Activated T-cell treated with anti-CD3 and anti-CD28 coated beads, Interleukin-2, amount 50 U/mL, for 4 hours (primary cell): Measurements from ENCODE around the gene TST. TPM values are rescaled to one million over a fixed set of nuclear protein-coding genes. Genes with fewer than 3 reads are reported as not detected.
"Not testable (repeated sequence)": the region's sequence is repeated elsewhere in the genome, so short reads cannot be mapped to it uniquely, and the experiment has no call there.

Source experiments
- ATAC-seq, 2 donors: fragments of 200-7000 bp; cut with Tn5 transposase; one replicate each; pipeline ENCODE4 v1.10.0; 2021
- DNase-seq: peaks from one replicate; pipeline ENCODE4 v3.0.0-alpha.2; 2020
- H3K27me3 Mint-ChIP-seq: one replicate; pipeline ENCODE4 v1.8.0; 2021; ENCODE audit warnings: low read depth, mixed read lengths
- H3K36me3 Mint-ChIP-seq: one replicate; pipeline ENCODE4 v1.8.0; 2022; ENCODE audit warnings: mixed read lengths; ENCODE audit not compliant: insufficient read depth
- H3K4me1 Mint-ChIP-seq: one replicate; pipeline ENCODE4 v1.8.0; 2021; ENCODE audit warnings: low read depth, mixed read lengths
- H3K4me3 Mint-ChIP-seq: one replicate; pipeline ENCODE4 v1.8.0; 2021; ENCODE audit warnings: mild to moderate bottlenecking, moderate library complexity, mixed read lengths
- H3K9me3 Mint-ChIP-seq: one replicate; pipeline ENCODE4 v1.8.0; 2021; ENCODE audit warnings: mixed read lengths
- total RNA-seq, 3 donors: library from RNA; stranded (reverse); gene quantifications; one replicate each; pipeline ENCODE4 v1.2.1, GENCODE V29; 2021

Gene TST
- total RNA-seq, 3 donors from 2014 or later: 1.2 TPM

GRCh38 chr22:37002633-37003032 lies 16.6 kb downstream of the TST start:
- no peak for ATAC-seq
- H3K4me1 Mint-ChIP-seq: no peaks in the 10 kb centered on the region

GRCh38 chr22:37001826-37002225 lies 17.4 kb downstream of the TST start:
- ATAC-seq (no peak), DNase-seq (no peak)
- H3K4me3 Mint-ChIP-seq: no peak overlapping the region
- H3K9me3 Mint-ChIP-seq: no peaks in the 10 kb centered on the region
- no peaks in the 10 kb centered on the region for H3K36me3 Mint-ChIP-seq
- H3K4me1 Mint-ChIP-seq: no peaks in the 10 kb centered on the region
- H3K27me3 Mint-ChIP-seq: peaks cover 18% of the 10 kb centered on the region

More at GRCh38 chr22:37002633-37003032, 16.6 kb downstream of the TST start:
- DNase-seq: no peak
- Mint-ChIP-seq H3K27me3 (peaks cover 18% of the 10 kb centered on the region), H3K36me3 (no peaks in the 10 kb centered on the region), H3K9me3 (no peaks in the 10 kb centered on the region), H3K4me3 (no peak overlapping the region)

- H3K36me3 Mint-ChIP-seq: no peaks in the 10 kb centered on the region
- no peaks in the 10 kb centered on the region for H3K4me1 Mint-ChIP-seq
- H3K9me3 Mint-ChIP-seq: no peaks in the 10 kb centered on the region
- H3K27me3 Mint-ChIP-seq: peaks cover 16% of the 10 kb centered on the region
- DNase-seq: no peak
- no peak overlapping the region for H3K4me3 Mint-ChIP-seq
- no peak for ATAC-seq
These were observed 18.3 kb downstream of the TST start for GRCh38 chr22:37000676-37001534.

GRCh38 chr22:36999463-36999862 lies 19.8 kb downstream of the TST start:
- Mint-ChIP-seq H3K36me3 (no peaks in the 10 kb centered on the region), H3K4me1 (no peaks in the 10 kb centered on the region), H3K9me3 (no peaks in the 10 kb centered on the region), H3K27me3 (peaks cover 16% of the 10 kb centered on the region), H3K4me3 (no peak overlapping the region)
- ATAC-seq: no peak
- no peak for DNase-seq

GRCh38 chr22:36998620-36999351 lies 20.5 kb downstream of the TST start:
- no peaks in the 10 kb centered on the region for H3K36me3 Mint-ChIP-seq
- no peaks in the 10 kb centered on the region for H3K9me3 Mint-ChIP-seq
- DNase-seq: no peak
- ATAC-seq: no peak
- H3K4me3 Mint-ChIP-seq: no peak overlapping the region
- peaks cover 18% of the 10 kb centered on the region for H3K27me3 Mint-ChIP-seq
- no peaks in the 10 kb centered on the region for H3K4me1 Mint-ChIP-seq

- no peaks in the 10 kb centered on the region for H3K9me3 Mint-ChIP-seq
- H3K27me3 Mint-ChIP-seq: peaks cover 15% of the 10 kb centered on the region
- H3K4me3 Mint-ChIP-seq: no peak overlapping the region
- ATAC-seq (no peak), DNase-seq (no peak)
- H3K36me3 Mint-ChIP-seq: no peaks in the 10 kb centered on the region
- no peaks in the 10 kb centered on the region for H3K4me1 Mint-ChIP-seq
These were observed 21.5 kb downstream of the TST start for GRCh38 chr22:36997746-36998145.

GRCh38 chr22:36991206-36991605 lies 28.0 kb downstream of the TST start:
- Mint-ChIP-seq H3K27me3 (peaks cover 38% of the 10 kb centered on the region), H3K9me3 (peaks cover 3% of the 10 kb centered on the region), H3K4me3 (no peak overlapping the region), H3K36me3 (no peaks in the 10 kb centered on the region), H3K4me1 (no peaks in the 10 kb centered on the region)
- no peak for DNase-seq
- ATAC-seq: no peak

GRCh38 chr22:36990457-36990856 lies 28.8 kb downstream of the TST start:
- H3K9me3 Mint-ChIP-seq: peaks cover 10% of the 10 kb centered on the region
- peaks cover 38% of the 10 kb centered on the region for H3K27me3 Mint-ChIP-seq
- H3K4me1 Mint-ChIP-seq: no peaks in the 10 kb centered on the region
- no peak overlapping the region for H3K4me3 Mint-ChIP-seq
- no peaks in the 10 kb centered on the region for H3K36me3 Mint-ChIP-seq
- DNase-seq (no peak), ATAC-seq (no peak)

- not testable (repeated sequence) for H3K36me3 Mint-ChIP-seq, H3K4me3 Mint-ChIP-seq, H3K4me1 Mint-ChIP-seq, DNase-seq, ATAC-seq
- Mint-ChIP-seq H3K9me3 (peaks cover 13% of the 10 kb centered on the region), H3K27me3 (peaks cover 34% of the 10 kb centered on the region)
These were observed 30.2 kb downstream of the TST start for GRCh38 chr22:36989012-36989411.

GRCh38 chr22:36988075-36988832 lies 31.0 kb downstream of the TST start:
- no peak for ATAC-seq
- H3K4me3 Mint-ChIP-seq: no peak overlapping the region
- DNase-seq: no peak
- no peaks in the 10 kb centered on the region for H3K4me1 Mint-ChIP-seq
- H3K36me3 Mint-ChIP-seq: no peaks in the 10 kb centered on the region
- peaks cover 13% of the 10 kb centered on the region for H3K9me3 Mint-ChIP-seq
- peaks cover 35% of the 10 kb centered on the region for H3K27me3 Mint-ChIP-seq

GRCh38 chr22:36986242-36986821 lies 32.9 kb downstream of the TST start:
- peaks cover 35% of the 10 kb centered on the region for H3K27me3 Mint-ChIP-seq
- ATAC-seq (peak in 1 of 2 donors; percentile 56), DNase-seq (peak; percentile 27)
- H3K4me1 Mint-ChIP-seq: no peaks in the 10 kb centered on the region
- no peak overlapping the region for H3K4me3 Mint-ChIP-seq
- H3K9me3 Mint-ChIP-seq: peaks cover 13% of the 10 kb centered on the region
- H3K36me3 Mint-ChIP-seq: no peaks in the 10 kb centered on the region

- no peaks in the 10 kb centered on the region for H3K4me1 Mint-ChIP-seq
These were observed 33.9 kb downstream of the TST start for GRCh38 chr22:36985211-36985889.

GRCh38 chr22:36982136-36982535 lies 37.1 kb downstream of the TST start:
- H3K27me3 Mint-ChIP-seq: peaks cover 11% of the 10 kb centered on the region
- H3K36me3 Mint-ChIP-seq: no peaks in the 10 kb centered on the region

More at GRCh38 chr22:36985211-36985889, 33.9 kb downstream of the TST start:
- ATAC-seq (no peak), DNase-seq (no peak)
- Mint-ChIP-seq H3K36me3 (no peaks in the 10 kb centered on the region), H3K27me3 (peaks cover 27% of the 10 kb centered on the region), H3K4me3 (no peak overlapping the region), H3K9me3 (peaks cover 13% of the 10 kb centered on the region)

More at GRCh38 chr22:36982136-36982535, 37.1 kb downstream of the TST start:
- DNase-seq (no peak), ATAC-seq (no peak)
- Mint-ChIP-seq H3K4me1 (peaks cover 9% of the 10 kb centered on the region), H3K9me3 (peaks cover 13% of the 10 kb centered on the region), H3K4me3 (no peak overlapping the region)
